OCI-LY7 (cell line): ENCODE results near the gene MGMT. TPM values are rescaled to one million over a fixed set of nuclear protein-coding genes. Genes with fewer than 3 reads are reported as not detected.

ENCODE experiments used
- BruUV-seq: library from RNA; stranded (reverse); fragments of 400-500 nt; replicated peaks from 2 replicates; lab custom pipeline; 2021; lab: Mats Ljungman, UMichigan
- CTCF ChIA-PET: fragments of 300-600 bp; sonication (Branson Sonifier 250); formaldehyde crosslinking; loops from one replicate; lab custom pipeline; 2022; ENCODE audit warnings: antibody characterized with exemption; ENCODE audit not compliant: unreplicated experiment; lab: Charles Lee
- POLR2A ChIA-PET: fragments of 300-600 bp; sonication (Branson Sonifier 250); formaldehyde crosslinking; loops from one replicate; lab custom pipeline; 2022; ENCODE audit warnings: antibody characterized with exemption; lab: Charles Lee
- DNase-seq: peaks from one replicate; pipeline ENCODE4 v3.0.0-alpha.2; 2015; ENCODE audit warnings: low spot score
- H2AFZ ChIP-seq: fragments of 200-600 bp; sonication (generic), shearing (Covaris generic); 2 replicates; pipeline ENCODE4 v1.6.1; 2014; ENCODE audit warnings: mild to moderate bottlenecking, antibody characterized with exemption, low read length, moderate library complexity
- H3K27ac ChIP-seq: fragments of 200-600 bp; sonication (generic); 2 replicates; pipeline ENCODE4 v1.5.1; 2014; ENCODE audit warnings: mixed run types, low read depth, mild to moderate bottlenecking, moderate library complexity, low read length, inconsistent platforms; ENCODE audit not compliant: poor library complexity, severe bottlenecking
- H3K36me3 ChIP-seq: fragments of 200-600 bp; sonication (generic); 2 replicates; pipeline ENCODE4 v1.6.1; 2014; ENCODE audit warnings: mild to moderate bottlenecking, antibody characterized with exemption, low read length, moderate library complexity, mixed read lengths; ENCODE audit not compliant: insufficient read depth
- H3K4me1 ChIP-seq: fragments of 200-600 bp; sonication (generic); 2 replicates; pipeline ENCODE4 v1.5.1; 2014; ENCODE audit warnings: mild to moderate bottlenecking, low read length; ENCODE audit not compliant: insufficient read depth, poor library complexity, severe bottlenecking
- H3K4me2 ChIP-seq: fragments of 200-600 bp; sonication (generic); 2 replicates; pipeline ENCODE4 v1.6.1; 2014; ENCODE audit warnings: mild to moderate bottlenecking, low read length
- H3K4me3 ChIP-seq: fragments of 200-600 bp; sonication (generic); 2 replicates; pipeline ENCODE4 v1.5.1; 2014; ENCODE audit warnings: mild to moderate bottlenecking, low read depth, low read length; ENCODE audit not compliant: poor library complexity, severe bottlenecking
- H3K79me2 ChIP-seq: fragments of 200-600 bp; sonication (generic); 2 replicates; pipeline ENCODE4 v1.6.1; 2016; ENCODE audit warnings: low read depth, mild to moderate bottlenecking, low read length, moderate library complexity, mixed read lengths; ENCODE audit not compliant: insufficient read depth
- H3K9me2 ChIP-seq: fragments of 200-600 bp; sonication (generic); 2 replicates; pipeline ENCODE4 v1.6.1; 2016; ENCODE audit warnings: mild to moderate bottlenecking, low read length, mixed read lengths; ENCODE audit not compliant: insufficient read depth
- H3K9me3 ChIP-seq: fragments of 200-600 bp; sonication (generic); 2 replicates; pipeline ENCODE4 v1.6.1; 2014; ENCODE audit warnings: mild to moderate bottlenecking, mixed run types, low read length, mixed read lengths
- H4K20me1 ChIP-seq: fragments of 200-600 bp; sonication (generic); 2 replicates; pipeline ENCODE4 v1.6.1; 2014; ENCODE audit warnings: mild to moderate bottlenecking, antibody characterized with exemption, low read length, moderate library complexity, mixed read lengths; ENCODE audit not compliant: insufficient read depth
- EZH2phosphoT487 ChIP-seq: fragments of 200-600 bp; sonication (generic); IDR thresholded peaks from 2 replicates; pipeline ENCODE4 v1.6.1; 2018; ENCODE audit warnings: low read depth, borderline replicate concordance, mild to moderate bottlenecking, mixed run types, antibody characterized with exemption, low read length, moderate library complexity, mixed read lengths
- intact Hi-C: fragments of 100-400 bp; cut with micrococcal nuclease; formaldehyde crosslinking; loops from one replicate; pipeline ENCODE4 v1.10.0; 2022; ENCODE audit not compliant: unreplicated experiment
- total RNA-seq, 2 experiments: library from RNA; depleted of rRNA in 1 of 2; stranded (reverse); fragments of >200 nt in 1 of 2; shearing (Covaris generic) in 1 of 2; gene quantifications; 2 replicates each; pipeline ENCODE4 v1.2.3, GENCODE V29; 2014 to 2022
- TF ChIP-seq, protein P1 (sequence below): fragments of 200-600 bp; sonication (generic); conservative IDR thresholded peaks from 2 replicates; pipeline ENCODE4 v1.5.1; 2014; ENCODE audit warnings: mild to moderate bottlenecking, antibody characterized with exemption, low read length, moderate library complexity, mixed read lengths

Gene MGMT
- total RNA-seq, 2 experiments from 2014 or later = 19.7 to 25.0 TPM

DNA sequence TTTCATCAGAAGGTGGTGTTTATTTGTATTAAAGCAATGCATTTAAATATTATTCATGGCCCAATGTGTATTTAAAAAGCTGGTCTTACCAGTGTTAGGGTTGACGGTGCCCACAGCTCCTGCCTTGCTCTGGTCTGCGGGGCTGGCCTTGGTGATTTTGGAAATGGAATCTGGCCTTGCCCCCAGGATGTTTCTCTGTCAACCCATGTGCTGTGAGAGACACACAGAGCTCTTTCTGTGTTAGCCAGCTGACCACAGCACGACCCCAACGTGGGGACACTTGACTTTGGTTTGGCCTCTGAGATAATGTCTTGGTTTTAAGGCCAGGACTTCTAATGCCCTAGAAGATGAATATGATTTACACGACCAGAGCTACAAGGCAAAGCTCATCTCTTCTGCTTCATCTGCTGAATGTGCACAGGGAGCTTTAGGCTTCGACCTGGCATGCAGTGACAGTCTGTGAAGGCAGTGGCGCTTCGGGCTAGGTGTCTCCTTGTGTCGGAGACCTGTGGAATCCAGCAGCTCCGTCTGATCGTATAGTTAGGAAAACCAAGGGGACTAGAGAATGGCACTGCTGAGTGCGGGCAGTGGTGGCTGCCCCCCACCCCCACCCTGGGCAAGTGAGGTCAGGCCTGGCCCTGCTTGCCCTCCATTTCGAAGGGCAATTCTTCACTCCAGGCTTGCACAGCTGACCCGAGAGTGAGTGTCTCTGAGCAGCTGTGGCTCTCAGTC is 250.9 kb downstream of the MGMT start:
- Histone ChIP-seq H3K9me3 (no peaks in the 10 kb centered on the region), H3K79me2 (no peaks in the 10 kb centered on the region), H3K27ac (no peak overlapping the region), H2AFZ (no peak overlapping the region), H3K4me1 (no peaks in the 10 kb centered on the region), H3K4me3 (no peak overlapping the region), H3K9me2 (no peaks in the 10 kb centered on the region), H3K4me2 (no peak overlapping the region), H3K36me3 (no peaks in the 10 kb centered on the region), H4K20me1 (no peaks in the 10 kb centered on the region)
- POLR2A ChIA-PET = no interaction called here
- no TSS peak for BruUV-seq
- CTCF ChIA-PET = no interaction called here
- DNase-seq = no peak
- TF ChIP-seq EZH2phosphoT487 = no peak
- TF ChIP-seq, protein P1, sequence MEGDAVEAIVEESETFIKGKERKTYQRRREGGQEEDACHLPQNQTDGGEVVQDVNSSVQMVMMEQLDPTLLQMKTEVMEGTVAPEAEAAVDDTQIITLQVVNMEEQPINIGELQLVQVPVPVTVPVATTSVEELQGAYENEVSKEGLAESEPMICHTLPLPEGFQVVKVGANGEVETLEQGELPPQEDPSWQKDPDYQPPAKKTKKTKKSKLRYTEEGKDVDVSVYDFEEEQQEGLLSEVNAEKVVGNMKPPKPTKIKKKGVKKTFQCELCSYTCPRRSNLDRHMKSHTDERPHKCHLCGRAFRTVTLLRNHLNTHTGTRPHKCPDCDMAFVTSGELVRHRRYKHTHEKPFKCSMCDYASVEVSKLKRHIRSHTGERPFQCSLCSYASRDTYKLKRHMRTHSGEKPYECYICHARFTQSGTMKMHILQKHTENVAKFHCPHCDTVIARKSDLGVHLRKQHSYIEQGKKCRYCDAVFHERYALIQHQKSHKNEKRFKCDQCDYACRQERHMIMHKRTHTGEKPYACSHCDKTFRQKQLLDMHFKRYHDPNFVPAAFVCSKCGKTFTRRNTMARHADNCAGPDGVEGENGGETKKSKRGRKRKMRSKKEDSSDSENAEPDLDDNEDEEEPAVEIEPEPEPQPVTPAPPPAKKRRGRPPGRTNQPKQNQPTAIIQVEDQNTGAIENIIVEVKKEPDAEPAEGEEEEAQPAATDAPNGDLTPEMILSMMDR = no peak
- intact Hi-C loops = no loop called here

DNA sequence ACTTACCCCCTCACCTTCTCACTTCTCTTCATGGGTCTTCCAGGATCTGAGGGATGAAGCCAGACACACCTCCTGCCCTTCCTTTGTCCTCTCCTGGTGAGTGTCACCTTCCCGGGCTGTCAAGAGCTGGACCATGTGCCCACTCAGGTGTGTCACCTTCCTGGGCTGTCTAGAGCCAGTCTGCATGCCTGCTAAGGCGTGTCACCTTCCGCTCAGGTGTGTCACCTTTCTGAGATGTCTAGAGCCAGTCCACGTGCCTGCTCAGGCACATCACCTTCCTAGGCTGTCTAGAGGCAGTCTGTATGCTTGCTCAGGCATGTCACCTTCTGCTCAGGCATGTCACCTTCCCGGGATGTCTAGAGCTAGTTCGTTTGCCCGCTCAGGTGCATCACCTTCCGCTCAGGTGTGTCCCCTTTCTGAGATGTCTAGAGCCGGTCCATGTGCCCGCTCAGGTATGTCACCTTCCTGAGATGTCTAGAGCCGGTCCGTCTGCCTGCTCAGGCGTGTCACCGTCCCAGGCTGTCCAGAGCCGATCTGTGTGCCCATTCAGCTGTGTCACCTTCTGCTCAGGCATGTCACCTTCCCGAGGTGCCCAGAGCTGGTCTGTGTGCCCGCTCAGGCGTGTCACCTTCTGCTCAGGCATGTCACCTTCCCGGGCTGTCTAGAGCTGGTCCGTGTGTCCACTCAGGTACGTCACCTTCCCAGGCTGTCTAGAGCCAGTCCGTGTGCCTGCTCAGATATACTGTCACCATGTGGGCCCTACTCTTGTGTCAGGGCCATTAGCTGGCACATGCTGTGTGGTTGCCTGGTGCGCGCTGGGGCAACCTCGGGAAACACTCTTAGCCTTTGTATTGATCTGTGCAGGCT is 251.7 kb downstream of the MGMT start:
- Histone ChIP-seq H3K27ac (no peak overlapping the region), H3K4me3 (no peak overlapping the region), H3K9me3 (no peaks in the 10 kb centered on the region), H3K79me2 (no peaks in the 10 kb centered on the region), H3K36me3 (no peaks in the 10 kb centered on the region), H3K4me2 (no peak overlapping the region), H3K4me1 (no peaks in the 10 kb centered on the region), H4K20me1 (no peaks in the 10 kb centered on the region), H3K9me2 (no peaks in the 10 kb centered on the region), H2AFZ (no peak overlapping the region)
- ChIA-PET CTCF (no interaction called here), POLR2A (no interaction called here)
- TF ChIP-seq EZH2phosphoT487 = no peak
- TF ChIP-seq, protein P1 = no peak
- DNase-seq = no peak
- no TSS peak for BruUV-seq
- intact Hi-C loops = no loop called here

DNA sequence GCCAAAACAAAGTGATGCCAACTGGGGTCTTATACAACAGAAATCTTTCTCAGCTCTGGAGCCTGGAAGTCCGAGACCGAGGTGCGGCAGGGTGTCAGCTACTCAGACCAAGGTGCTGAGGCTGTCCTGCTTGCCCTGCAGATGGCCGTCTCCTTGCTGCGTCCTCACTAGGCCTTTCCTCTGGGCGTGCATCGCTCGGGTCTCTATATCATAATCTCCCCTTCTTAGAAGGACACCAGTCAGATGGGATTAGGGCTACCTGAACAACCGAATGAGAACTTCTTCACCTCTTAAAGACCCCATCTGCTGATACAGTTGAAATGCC is 252.3 kb downstream of the MGMT start:
- Histone ChIP-seq H3K9me2 (no peaks in the 10 kb centered on the region), H3K4me2 (no peak overlapping the region), H2AFZ (no peak overlapping the region), H3K36me3 (no peaks in the 10 kb centered on the region), H3K4me3 (no peak overlapping the region), H3K9me3 (no peaks in the 10 kb centered on the region), H3K4me1 (no peaks in the 10 kb centered on the region), H3K27ac (no peak overlapping the region), H3K79me2 (no peaks in the 10 kb centered on the region), H4K20me1 (no peaks in the 10 kb centered on the region)
- POLR2A ChIA-PET = no interaction called here
- no peak for DNase-seq
- CTCF ChIA-PET = no interaction called here
- no TSS peak for BruUV-seq
- intact Hi-C loops = no loop called here
- no peak for TF ChIP-seq EZH2phosphoT487
- TF ChIP-seq, protein P1 = no peak
